NCI-H2029 (cell line): Measurements from ENCODE around the gene NFYA.

ENCODE experiments used
- DNase-seq: peaks from one replicate; lab custom pipeline; 2025; lab: John Stamatoyannopoulos, UW

Gene NFYA

GRCh38 chr6:41073968-41074691, 1.4 kb downstream of the NFYA start:
- peak; percentile 38 for DNase-seq

- no peak for DNase-seq
Measured at GRCh38 chr6:41074692-41075436, 2.1 kb downstream of the NFYA start.

GRCh38 chr6:41075651-41076626, 3.2 kb downstream of the NFYA start:
- DNase-seq, result no peak

- no peak for DNase-seq
Measured at GRCh38 chr6:41077536-41077935, 4.8 kb downstream of the NFYA start.

- DNase-seq, result no peak
Measured at GRCh38 chr6:41078101-41078500, 5.3 kb downstream of the NFYA start.

- DNase-seq, result no peak
Measured at GRCh38 chr6:41079080-41079479, 6.3 kb downstream of the NFYA start.

- DNase-seq, result no peak
Measured at GRCh38 chr6:41080621-41081020, 7.8 kb downstream of the NFYA start.

GRCh38 chr6:41083072-41083471, 10.3 kb downstream of the NFYA start:
- no peak for DNase-seq

GRCh38 chr6:41085182-41085581, 12.4 kb downstream of the NFYA start:
- DNase-seq, result no peak

GRCh38 chr6:41088451-41088850, 15.7 kb downstream of the NFYA start:
- DNase-seq, result no peak

- DNase-seq, result no peak
Measured at GRCh38 chr6:41090841-41091761, 18.3 kb downstream of the NFYA start.

- DNase-seq, result peak; percentile 28
Measured at GRCh38 chr6:41092421-41093140, 19.8 kb downstream of the NFYA start.

- DNase-seq, result no peak
Measured at GRCh38 chr6:41093729-41094128, 21.0 kb downstream of the NFYA start.

GRCh38 chr6:41097467-41098090, 24.8 kb downstream of the NFYA start:
- DNase-seq, result no peak

GRCh38 chr6:41098366-41098765, 25.6 kb downstream of the NFYA start:
- DNase-seq, result no peak

GRCh38 chr6:41100871-41101287, 28.1 kb downstream of the NFYA start:
- no peak for DNase-seq

GRCh38 chr6:41103847-41104246, 31.1 kb downstream of the NFYA start:
- DNase-seq, result no peak

- DNase-seq, result no peak
Measured at GRCh38 chr6:41111017-41111416, 38.2 kb downstream of the NFYA start.

- DNase-seq, result peak; percentile 22
Measured at GRCh38 chr6:41115027-41115426, 42.3 kb downstream of the NFYA start.

- DNase-seq, result no peak
Measured at GRCh38 chr6:41119508-41119907, 46.7 kb downstream of the NFYA start.
